Activated CD4-positive, alpha-beta T cell treated with anti-CD3 and anti-CD28 coated beads, Interleukin-2, amount 50 U/mL, for 24 hours (primary cell): ENCODE measurements around the gene CD200R1L.
A peak's percentile ranks its signal among the peaks of the same experiment; 100 is the strongest.
"Not testable (repeated sequence)": the region's sequence is repeated elsewhere in the genome, so short reads cannot be mapped to it uniquely, and the experiment has no call there.

Experiments used
- DNase-seq, 2 donors: peaks; one replicate each; pipeline ENCODE4 v3.0.0-alpha.2; 2020; ENCODE audit warnings: low read depth in 1 of 2, low spot score in 1 of 2

Gene CD200R1L, protein sequence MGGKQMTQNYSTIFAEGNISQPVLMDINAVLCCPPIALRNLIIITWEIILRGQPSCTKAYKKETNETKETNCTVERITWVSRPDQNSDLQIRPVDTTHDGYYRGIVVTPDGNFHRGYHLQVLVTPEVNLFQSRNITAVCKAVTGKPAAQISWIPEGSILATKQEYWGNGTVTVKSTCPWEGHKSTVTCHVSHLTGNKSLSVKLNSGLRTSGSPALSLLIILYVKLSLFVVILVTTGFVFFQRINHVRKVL

DNA sequence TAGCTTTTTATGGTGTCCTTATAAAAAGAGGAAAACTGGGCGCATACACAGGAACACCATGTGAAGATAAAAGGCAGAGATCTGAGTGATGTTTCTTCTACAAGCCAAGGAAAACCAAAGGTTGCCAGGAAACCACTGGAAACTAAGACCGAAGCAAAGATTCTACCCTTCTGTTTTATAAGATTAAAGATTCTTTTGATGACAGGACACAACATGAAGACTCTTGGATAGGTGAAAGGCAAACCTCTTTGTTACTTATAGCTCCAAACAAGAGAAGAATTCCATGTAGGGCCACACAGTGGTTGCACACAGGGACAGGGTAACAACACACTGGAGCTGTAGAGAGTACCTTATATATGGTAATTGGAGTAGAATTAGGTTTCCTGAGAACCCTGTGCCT is at the start of gene CD200R1L:
Gene CD200R1L, minus strand, starts transcription at position 101 of the 400 bp plus-strand sequence. CDS start 17,497 bp downstream, outside the sequence.
- DNase-seq, result no peak

DNA sequence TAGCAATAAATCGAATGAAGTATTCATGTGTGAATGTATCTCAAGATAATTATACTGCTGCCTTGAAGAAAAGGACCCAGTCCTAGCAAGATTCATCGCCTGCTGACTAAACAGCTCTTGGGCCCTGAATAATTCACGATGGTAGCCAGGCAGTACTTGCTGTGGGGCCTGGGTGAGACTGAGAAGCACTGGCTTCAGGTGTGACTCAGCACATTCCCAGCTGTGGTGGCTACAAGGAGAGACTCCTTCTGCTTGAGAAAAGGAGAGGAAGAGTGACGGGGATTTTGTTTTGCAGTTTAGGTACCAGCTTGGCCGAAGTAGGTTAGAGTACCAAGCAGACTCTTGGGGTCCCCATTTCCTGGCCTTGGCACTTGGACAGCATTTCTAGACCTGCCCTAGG is 47.6 kb upstream of the CD200R1L start:
- no peak for DNase-seq

DNA sequence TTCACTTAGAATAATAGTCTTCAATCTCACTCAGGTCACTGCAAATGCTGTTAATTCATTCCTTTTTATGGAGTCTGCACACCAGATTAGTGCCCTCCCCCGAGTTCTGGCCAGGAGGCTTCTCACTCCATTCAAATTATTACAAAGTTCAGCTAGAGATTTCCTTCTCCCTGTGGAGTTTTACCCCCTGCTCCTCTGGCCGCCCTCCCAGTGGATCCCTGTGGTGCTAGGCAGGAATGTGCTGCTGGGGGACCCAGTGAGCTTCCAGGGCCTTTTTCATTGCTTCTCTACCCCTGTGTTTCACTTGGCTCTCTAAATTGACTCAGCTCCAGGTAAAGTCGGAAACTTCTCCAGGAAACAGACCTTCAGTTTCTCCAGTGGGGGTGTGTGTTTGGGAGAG is 42.7 kb upstream of the CD200R1L start:
- DNase-seq, result no peak

DNA sequence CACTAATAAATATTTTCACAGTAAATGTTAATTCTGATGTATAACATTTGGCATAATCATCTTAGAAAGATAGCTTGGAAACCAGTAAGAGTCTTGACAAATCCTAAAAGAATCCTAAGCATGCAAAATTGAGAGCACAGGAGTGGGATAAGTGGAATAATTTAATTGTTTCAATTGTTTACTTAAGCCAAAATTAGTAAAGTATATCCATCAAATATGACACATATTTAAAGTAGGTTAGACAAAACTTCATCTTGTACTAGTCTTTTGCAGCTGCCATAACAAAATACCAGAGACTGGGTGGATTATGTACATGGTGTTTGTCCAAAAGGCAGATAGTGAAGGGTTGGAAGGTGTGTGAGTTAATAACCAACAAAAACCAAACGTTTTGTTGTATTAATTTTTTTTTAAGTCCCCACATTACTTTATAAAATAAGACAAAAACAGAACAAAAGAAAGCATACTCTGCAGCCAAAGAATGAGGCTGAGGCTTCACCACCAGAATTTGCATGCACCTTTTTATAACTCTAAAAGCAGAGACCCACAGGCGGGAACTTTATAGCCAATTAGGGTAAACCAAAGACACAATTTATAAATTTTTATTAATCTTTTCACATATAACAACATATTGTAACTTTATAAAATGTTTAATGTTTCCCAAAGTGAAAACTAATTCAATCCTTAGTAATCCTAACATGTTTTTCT is 41.9 kb upstream of the CD200R1L start:
- DNase-seq, result no peak

DNA sequence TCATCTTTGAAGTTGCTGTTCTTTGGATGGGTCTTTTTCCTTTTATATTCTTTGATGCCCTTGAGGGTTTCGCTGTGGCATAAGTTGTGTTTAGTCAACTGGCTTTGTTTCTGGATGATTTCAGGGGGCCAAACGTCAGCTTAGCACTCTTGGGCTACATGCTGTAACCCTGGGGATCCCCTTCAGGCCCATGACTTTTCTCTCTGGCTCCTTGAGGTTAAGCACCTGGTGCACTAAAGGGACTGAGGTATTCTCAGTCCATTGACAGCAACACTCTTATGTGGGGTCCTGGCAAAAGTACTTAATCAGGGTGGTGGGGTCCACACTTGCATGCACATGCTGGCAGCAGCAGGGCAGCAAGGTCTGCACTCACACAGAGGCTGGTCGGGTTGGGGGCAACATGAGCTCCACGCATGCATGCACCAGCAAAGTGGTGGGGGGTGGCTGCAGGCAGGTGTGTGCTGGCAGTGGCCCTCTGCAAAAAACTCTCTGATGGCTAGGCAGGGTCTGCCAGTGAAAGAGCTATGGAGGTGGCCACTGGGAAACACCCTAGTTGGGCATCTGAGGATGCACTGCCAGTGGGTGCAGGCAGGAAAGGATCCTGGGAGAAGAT is 38.1 kb upstream of the CD200R1L start:
- no peak for DNase-seq

DNA sequence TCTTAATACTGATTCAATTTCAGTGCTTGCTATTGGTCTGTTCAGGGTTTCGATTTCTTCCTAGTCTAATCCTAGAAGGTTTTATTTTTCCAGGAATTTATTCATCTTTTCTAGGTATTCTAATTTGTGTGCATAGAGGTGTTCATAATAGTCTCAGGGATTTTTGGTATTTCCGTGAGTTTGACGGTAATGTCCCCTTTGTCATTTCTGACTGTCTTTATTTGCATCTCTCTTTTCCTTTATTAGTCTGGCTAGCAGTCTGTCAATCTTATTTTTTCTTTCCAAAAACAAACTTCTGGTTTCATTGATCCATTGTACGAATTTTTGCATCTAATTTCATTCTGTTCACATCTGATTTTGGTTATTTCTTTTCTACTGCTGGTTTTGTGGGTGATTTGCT is 35.2 kb upstream of the CD200R1L start:
- no peak for DNase-seq

DNA sequence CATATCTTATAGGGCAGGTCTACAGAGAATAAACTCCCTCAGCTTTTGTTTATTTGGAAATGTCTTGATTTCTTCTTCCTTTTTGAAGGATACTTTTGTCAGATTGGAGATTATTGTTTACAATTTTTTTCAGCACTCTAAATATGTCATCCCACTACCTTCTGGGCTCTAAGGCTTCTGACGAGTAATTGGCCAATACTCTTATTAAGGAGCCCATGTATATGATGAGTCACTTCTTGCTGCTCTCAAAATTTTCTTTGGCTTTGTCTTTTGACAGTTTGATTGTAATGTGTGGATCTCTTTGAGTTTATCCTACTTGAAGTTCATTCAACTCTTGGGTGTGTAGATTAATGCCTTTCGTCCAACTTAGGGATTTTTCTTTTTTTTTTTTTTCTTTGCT is 28.9 kb upstream of the CD200R1L start:
- no peak for DNase-seq

DNA sequence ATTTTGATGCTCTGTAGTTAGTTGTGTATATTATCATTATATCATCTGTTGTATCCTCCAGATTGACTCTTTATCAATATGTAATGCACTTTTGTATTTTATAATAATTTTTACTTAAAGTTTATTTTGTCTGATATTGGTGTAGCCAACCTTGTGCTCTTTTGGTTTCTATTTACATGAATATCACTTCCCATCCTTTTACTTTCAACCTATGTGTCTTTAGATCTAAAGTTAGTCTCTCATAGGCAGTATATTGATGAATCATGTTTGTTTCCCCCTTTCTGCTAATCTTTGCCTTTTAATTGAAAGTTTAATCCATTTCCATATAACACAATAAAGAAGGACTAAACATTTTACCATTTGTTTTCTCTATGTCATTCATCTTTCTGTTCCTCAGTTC is 28.1 kb upstream of the CD200R1L start:
- no peak for DNase-seq

DNA sequence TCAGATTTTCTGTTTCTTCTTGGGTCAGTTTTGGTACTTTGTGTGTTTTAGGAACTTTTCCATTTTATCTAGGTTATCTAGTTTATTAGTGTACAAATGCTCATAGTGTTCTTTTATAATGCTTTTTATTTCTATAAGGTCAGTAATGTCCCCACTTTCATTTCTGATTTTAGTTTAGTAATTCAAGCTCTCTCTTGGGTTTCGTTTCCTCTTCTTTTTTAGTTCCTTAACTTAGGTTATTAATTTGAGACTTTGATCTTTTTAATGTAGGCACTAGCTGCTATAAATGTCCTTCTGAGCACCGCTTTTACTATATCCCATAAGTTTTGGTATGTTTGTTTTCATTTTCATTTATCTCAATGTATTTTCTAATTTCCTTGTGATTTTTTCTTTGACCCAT is 27.0 kb upstream of the CD200R1L start:
- no peak for DNase-seq

DNA sequence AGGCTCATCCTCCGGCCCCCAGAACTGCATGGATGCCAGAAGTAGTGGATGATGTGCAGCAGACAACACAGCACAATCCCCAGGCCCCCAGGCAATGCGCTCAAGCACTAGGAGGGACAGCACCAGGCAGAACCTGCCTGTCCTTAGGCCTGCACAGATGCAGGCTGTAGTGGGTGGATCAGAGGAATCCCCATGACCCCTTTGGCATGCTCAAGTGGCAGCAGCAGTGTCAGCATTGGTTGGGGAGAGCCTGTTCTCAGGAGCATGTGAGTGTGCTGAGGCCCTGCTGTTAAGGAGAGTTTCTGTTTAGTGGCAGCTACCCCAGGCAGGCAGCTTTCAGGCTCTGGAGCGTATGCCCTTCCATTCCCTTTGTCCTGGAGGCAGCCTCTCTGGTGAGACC is 25.1 kb upstream of the CD200R1L start:
- DNase-seq, result no peak

DNA sequence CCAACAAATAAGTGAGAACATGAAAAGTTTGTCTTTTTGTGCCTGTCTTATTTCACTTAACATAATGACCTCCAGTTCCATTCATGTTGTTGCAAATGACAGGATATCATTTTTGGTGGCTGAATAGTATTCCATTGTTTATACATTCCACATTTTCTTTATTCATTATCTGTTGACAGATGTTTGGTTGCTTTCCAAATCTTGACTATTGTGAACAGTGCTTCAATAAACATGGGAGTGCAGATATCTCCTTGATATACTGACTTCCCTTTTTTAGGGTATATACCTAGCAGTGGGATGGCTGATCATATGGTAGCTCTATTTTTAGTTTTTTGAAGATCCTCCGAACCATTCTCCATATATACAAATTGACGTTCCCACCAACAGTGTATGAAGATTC is 19.1 kb upstream of the CD200R1L start:
- no peak for DNase-seq

DNA sequence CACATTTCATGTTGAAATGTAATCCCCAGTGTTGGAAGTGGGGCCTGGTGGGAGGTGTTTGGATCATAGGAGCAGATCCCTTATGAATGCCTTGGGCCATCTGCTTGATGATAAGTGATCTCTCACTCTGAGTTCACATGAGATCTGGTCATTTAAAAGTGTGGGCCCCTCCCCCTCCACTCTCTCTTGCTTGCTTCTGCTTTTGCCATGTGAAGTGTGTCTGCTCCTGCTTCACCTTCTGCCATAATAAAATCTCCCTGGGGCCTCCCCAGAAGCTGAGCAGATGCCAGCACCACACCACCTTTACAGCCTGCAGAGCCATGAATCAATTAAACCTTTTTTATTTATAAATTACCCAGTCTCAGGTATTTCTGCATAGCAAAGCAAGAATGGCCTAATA is 14.2 kb upstream of the CD200R1L start:
- no peak for DNase-seq

DNA sequence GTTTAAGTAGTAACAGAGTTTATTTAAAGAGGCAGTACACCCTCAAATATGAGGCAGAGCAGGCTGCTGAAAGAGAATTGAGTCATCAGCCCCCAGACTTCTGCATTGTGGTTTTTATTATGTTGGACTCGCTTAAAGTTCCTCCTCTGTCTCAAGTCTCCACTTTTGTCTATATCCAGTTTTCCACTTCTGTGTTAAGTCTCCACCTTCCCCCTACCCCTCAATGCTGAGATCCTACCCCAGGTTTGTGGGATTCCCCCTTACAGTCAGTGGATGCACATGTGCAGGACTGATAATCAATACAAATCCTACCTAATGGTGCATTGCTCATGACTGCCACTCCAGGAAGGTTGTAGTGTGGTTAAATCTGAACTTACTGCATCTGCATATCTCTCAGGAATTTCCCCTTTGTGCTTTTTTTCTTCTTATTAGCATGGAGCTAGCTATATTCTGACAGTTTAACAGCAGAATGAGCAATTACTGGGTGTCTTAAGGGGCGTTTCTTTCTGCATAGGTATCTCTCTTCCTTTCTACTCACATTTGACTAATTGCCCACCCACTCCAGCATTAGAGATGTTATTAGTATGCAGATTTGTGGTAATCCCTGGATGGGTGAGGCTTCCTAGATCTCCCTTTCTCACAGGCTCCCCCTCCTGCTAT is 11.9 kb upstream of the CD200R1L start:
- peak in 1 of 2 donors; percentile 3 for DNase-seq

DNA sequence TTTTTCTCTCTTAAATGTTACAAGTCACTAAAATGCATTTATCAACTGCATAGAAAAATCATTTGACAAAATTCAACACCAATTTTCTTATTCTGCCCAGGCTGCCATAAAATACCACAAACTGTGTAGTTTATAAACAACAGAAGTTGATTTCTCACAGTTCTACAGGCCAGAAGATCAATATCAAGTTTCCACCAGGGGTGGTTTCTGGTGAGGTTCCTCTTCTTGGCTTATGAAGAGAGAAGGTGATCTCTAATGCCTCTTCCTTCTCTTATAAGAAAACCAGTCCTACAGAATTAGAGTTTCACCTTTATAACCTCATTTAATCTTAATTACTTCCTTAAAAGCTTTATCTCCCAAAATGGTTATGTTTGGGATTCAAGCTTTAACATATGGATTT is 10.9 kb upstream of the CD200R1L start:
- DNase-seq, result no peak

DNA sequence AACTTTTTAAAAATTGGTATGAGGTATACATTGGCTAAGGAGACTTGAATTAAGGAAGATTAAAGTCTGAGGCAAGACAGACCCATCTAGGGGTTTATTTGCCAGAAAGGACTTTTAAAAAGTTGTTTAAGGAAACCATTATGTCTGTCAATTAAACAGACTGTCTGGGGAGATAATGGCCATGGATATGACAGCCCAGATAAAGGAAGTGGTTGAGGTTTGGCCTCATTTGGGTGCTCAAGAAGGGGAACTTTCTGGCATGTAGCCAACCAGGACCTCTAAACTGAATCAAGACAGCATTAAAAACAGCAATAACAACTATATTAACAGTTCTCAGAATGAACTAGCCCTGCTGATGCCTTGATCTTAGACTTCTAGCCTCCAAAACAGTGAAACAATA is 9.9 kb upstream of the CD200R1L start:
- DNase-seq, result no peak

DNA sequence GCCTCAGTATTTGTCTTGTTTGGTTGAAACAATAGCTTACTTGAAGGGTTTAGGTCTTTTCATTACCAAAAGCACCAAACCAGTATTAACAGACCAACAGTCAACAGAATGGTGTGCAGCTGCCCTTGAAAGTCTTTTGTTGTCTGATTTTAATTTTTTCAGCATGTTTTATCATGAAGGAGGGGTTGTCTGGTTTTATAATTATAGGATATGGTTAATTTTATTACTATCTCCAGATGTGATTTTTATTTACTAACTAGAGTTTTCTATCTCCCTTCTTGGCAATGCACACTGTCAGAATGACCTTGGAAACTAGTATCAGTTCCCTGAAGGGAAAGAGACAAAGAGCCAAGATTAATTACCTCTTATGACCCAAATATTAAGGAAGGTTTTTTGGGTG is 9.2 kb upstream of the CD200R1L start:
- DNase-seq, result no peak

DNA sequence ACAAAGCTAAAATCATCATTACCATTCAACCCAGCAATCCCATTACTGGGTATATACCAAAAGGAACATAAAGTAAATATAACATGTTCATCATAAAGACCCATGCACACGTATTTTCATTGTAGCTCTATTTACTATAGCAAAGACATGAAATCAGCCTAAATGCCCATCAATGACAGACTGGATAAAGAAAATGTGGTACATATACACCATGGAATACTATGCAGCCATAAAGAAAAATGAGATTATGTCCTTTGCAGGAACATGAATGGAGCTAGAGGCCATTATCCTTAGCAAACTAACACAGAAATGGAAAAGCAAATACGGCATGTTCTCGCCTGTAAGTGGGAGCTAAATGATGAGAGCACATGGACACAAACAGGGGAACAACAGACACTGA is 8.4 kb upstream of the CD200R1L start:
- DNase-seq, result not testable (repeated sequence)

DNA sequence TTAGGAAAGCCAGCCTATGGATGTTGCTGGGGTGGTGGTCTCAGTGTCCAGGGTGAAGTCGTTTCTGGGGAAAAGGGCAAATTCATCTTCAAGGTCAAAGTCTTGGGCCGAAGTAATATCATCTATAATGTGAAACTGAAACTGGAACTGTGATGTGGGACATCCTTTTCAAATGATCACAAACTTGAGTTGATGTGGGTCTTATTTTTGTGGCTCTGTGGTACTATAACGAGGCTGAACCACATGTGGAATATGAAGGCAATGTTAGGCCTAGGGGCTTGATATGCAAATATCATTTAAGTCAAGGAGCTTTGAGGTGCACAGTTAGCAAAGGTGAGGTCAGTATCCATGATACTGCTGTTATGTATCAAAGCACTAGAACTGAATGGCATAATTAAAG is 1.5 kb upstream of the CD200R1L start:
- no peak for DNase-seq

DNA sequence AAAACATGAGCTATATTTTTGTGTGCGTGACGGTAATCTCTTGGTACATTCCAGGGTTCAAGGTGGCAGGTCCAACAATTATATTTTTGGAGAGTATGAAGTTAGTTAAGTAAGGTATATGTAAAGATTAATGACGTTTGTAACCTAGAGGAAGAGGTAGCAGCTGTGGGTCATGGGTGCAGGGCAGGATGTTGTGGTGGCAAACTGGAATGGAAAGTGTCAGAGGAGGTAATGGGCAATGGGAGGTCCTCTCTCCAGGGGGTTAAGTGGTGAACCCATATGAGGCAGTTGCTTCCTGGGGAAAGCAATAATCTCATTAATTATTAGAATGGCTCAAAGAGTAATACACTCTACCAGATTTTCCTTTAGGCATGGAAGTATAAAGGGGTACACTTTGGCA is 1.0 kb upstream of the CD200R1L start:
- no peak for DNase-seq

DNA sequence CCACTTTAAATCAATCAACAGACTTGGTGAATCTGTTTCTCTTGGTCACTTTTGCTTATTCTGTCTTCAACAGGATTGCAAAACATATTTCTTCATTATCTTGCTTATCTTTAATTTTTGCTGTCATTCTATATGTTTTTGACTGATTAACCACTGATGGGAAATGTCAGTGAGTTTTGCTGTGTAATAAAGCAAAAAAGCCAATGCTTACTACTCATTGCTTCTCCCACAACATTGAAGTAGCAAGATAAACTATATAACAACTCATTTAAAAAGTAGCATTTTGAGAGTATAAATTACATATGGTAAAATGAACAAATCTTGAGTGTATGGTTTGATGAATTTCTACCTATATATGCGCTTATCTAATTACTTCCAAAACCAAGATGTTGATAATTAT is 892 bp downstream of the CD200R1L start:
- no peak for DNase-seq

DNA sequence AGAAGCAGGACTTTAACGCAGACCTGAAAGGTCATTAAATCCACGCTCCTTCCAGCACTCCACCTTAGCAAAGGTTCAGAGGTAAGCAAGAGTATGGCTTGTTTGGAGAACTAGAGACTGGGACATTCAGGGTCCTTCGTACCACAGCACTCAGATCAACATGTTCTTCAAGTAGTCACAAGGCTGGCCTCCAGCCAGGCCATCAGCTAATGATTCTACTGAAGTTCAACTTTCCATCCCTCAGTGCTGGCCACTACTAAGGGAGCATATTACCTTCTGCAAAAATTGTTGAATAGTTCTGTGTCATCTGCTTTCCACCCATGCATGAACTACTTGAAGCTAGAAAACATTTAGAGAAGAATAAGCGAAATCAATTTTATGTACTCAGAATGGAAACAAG is 17.6 kb downstream of the CD200R1L start:
- DNase-seq, result no peak
